ENCODE measurements around the gene TNRC6A.

The TNRC6A gene

DNA sequence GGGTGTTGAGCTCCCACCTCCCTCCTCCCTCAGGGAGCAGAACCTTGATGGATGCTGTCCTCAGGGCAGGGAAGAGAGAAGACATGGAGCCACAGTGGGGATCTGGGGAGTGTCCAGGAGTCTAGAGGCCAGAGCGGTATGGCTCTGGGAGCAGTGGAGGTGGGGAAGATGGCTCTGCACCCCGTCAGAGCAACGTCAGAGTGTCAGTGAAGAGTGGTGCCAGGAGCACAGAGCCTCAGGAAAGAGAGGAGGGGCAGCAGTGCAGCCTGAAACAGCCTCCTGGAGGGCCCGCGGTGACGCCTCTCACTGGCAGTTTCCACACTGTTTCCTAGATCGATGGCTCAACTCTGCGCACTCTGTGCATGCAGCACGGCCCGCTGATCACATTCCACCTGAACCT, 93.1 kb downstream of the TNRC6A start:
- Histone ChIP-seq H3K27ac (ENCODE audit: low read length) (no peak overlapping the region), H3K9ac (ENCODE audit: low read depth, low read length) (no peak overlapping the region), H3K36me3 (ENCODE audit: insufficient read depth, low read depth, low read length) (peaks cover 97% of the 10 kb centered on the region), H3K4me1 (ENCODE audit: insufficient read depth, low read length) (no peaks in the 10 kb centered on the region), H3K27me3 (ENCODE audit: insufficient read depth, low read length) (no peaks in the 10 kb centered on the region), H3K9me3 (ENCODE audit: insufficient read depth, low read depth, low read length) (no peaks in the 10 kb centered on the region), H3K4me3 (ENCODE audit: low read length) (no peak overlapping the region)

DNA sequence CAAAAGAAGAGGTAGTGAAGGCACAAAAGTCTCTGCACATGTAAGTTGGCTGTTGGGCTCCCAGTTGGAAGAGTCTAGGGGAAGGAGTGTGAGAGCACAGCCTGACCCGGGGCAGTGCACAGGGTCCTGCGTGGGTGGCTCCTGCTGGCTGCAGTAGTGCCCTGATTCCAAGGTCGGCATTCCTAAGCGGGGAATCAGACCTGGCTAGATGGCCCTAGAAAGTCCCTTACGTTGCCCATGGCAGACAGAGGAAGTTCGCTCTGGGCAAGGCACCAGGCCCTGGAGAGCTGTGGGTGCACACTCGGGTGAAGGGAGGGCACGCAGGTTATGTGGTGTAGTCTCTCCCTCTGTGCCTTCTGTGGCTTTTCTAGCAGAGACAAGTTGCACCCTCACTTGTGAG, 93.5 kb downstream of the TNRC6A start:
- H3K9ac ChIP-seq (ENCODE audit: low read depth, low read length) = no peak overlapping the region
- peaks cover 94% of the 10 kb centered on the region for H3K36me3 ChIP-seq (ENCODE audit: insufficient read depth, low read depth, low read length)
- H3K27ac ChIP-seq (ENCODE audit: low read length) = no peak overlapping the region

DNA sequence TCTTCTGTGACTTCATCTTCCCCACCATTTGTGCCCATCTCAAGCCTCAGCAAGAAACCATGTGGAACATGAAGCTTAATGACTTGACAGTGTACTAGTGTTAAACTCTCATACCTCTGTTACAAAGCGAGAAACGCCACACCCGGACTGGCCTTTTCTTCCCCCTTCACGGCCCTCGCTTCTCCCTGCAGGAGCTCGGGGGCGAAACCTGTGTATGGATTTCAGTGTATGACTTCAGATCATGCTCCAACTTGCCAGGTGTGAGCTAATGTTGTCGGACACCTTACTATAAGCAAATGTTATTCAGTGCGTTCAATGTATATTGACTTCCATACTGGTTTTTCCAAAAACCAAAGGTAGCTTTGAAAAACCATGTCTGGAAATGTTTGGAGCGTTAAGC, 96.2 kb downstream of the TNRC6A start:
- H3K27ac ChIP-seq (ENCODE audit: low read length) = no peak overlapping the region
- H3K4me1 ChIP-seq (ENCODE audit: insufficient read depth, low read length) = no peaks in the 10 kb centered on the region
- H3K9ac ChIP-seq (ENCODE audit: low read depth, low read length) = no peak overlapping the region
- H3K27me3 ChIP-seq (ENCODE audit: insufficient read depth, low read length) = no peaks in the 10 kb centered on the region
- no peak overlapping the region for H3K4me3 ChIP-seq (ENCODE audit: low read length)
- no peaks in the 10 kb centered on the region for H3K9me3 ChIP-seq (ENCODE audit: insufficient read depth, low read depth, low read length)
- H3K36me3 ChIP-seq (ENCODE audit: insufficient read depth, low read depth, low read length) = peaks cover 67% of the 10 kb centered on the region

More for the DNA sequence above, 93.5 kb downstream of the TNRC6A start:
- Histone ChIP-seq H3K9me3 (ENCODE audit: insufficient read depth, low read depth, low read length) (no peaks in the 10 kb centered on the region), H3K4me1 (ENCODE audit: insufficient read depth, low read length) (no peaks in the 10 kb centered on the region), H3K4me3 (ENCODE audit: low read length) (no peak overlapping the region), H3K27me3 (ENCODE audit: insufficient read depth, low read length) (no peaks in the 10 kb centered on the region)

DNA sequence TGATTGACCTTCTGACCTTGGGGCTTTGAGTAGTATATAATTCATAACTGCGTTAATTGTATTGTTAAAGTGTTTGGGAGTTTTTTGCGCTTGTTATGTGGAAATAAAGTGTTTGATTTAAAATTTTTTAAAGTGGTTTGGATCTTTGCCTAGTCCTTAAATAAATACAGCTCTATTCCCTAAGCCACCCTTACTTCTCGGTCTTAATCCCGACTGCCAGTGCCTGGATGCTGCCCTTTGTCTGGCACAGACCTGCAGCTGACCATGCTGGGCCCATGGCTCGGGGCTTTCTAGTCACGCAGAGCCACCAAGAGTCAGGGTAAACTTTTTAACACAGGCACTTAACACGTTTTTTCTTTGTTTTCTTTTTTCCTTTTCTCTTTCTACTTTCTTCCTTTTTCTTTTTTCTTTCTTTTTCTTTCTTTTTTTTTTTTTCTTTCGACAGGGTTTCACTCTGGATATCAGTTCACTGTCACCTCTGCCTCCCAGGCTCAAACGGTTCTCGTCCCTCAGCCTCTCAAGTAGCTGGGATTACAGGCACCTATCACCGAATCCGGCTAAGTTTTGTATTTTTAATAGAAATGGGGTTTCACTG, 96.7 kb downstream of the TNRC6A start:
- Histone ChIP-seq H3K36me3 (ENCODE audit: insufficient read depth, low read depth, low read length) (peaks cover 62% of the 10 kb centered on the region), H3K4me3 (ENCODE audit: low read length) (no peak overlapping the region), H3K4me1 (ENCODE audit: insufficient read depth, low read length) (no peaks in the 10 kb centered on the region), H3K9me3 (ENCODE audit: insufficient read depth, low read depth, low read length) (no peaks in the 10 kb centered on the region), H3K27ac (ENCODE audit: low read length) (no peak overlapping the region), H3K9ac (ENCODE audit: low read depth, low read length) (no peak overlapping the region), H3K27me3 (ENCODE audit: insufficient read depth, low read length) (no peaks in the 10 kb centered on the region)

DNA sequence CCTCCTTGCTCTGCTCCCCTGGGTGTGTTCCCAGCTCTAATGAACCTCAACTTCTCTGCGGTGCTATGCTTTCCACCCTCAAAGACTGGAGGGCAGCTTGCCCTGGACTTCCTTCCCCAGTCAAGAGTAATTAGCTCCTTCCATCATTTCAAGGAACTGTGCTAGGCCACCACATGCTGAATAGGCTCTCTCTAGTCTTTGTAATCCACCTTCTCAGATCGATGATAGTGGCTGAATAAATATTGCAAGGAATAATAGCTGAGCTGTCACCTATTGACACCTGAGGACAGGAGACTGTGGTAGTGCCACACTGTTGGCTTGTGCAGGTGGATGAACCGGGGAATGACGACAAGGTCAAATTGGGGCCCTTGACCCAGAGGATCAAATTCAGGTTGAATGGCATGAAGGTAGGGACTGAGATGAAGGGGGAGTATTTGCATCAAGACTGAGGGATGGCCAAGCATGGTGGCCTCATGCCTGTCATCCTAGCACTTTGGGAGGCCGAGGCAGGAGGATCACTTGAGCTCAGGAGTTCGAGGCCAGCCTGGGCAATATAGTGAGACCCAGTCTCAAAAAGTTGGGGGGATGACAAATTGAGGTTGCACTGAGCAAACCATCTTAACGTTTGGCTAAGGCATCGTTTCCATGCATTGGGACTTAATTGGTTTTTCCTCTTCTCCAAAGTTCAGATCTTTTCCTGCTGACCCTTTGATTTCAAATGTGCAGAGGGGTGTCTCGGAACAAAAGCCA, 97.5 kb downstream of the TNRC6A start:
- Histone ChIP-seq H3K9ac (ENCODE audit: low read depth, low read length) (no peak overlapping the region), H3K36me3 (ENCODE audit: insufficient read depth, low read depth, low read length) (peaks cover 54% of the 10 kb centered on the region), H3K27ac (ENCODE audit: low read length) (no peak overlapping the region)

DNA sequence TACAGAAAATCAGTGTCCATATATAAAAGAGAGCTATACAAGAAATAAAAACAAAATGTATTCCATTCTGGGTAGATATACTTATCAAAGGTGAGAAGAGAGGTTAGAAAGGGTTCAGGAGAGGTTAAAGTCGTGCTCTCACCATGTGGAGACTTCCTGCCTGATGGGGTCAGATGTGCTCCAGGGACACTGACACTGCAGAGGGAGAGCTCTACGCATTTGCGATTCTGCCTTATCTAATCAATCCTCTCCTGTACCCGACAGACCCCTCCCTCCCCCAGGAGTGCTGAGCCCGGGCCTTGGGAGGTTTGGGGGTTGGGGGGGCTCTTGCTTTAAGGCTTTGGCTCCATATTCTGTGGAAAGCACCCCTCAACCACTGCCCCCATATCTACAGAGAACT, 99.7 kb downstream of the TNRC6A start:
- Histone ChIP-seq H3K4me3 (ENCODE audit: low read length) (no peak overlapping the region), H3K36me3 (ENCODE audit: insufficient read depth, low read depth, low read length) (peaks cover 34% of the 10 kb centered on the region), H3K27ac (ENCODE audit: low read length) (no peak overlapping the region), H3K4me1 (ENCODE audit: insufficient read depth, low read length) (no peaks in the 10 kb centered on the region), H3K9ac (ENCODE audit: low read depth, low read length) (no peak overlapping the region), H3K27me3 (ENCODE audit: insufficient read depth, low read length) (no peaks in the 10 kb centered on the region), H3K9me3 (ENCODE audit: insufficient read depth, low read depth, low read length) (no peaks in the 10 kb centered on the region)

More for the DNA sequence above, 97.5 kb downstream of the TNRC6A start:
- no peaks in the 10 kb centered on the region for H3K9me3 ChIP-seq (ENCODE audit: insufficient read depth, low read depth, low read length)
- H3K4me1 ChIP-seq (ENCODE audit: insufficient read depth, low read length) = no peaks in the 10 kb centered on the region
- no peak overlapping the region for H3K4me3 ChIP-seq (ENCODE audit: low read length)
- H3K27me3 ChIP-seq (ENCODE audit: insufficient read depth, low read length) = no peaks in the 10 kb centered on the region

DNA sequence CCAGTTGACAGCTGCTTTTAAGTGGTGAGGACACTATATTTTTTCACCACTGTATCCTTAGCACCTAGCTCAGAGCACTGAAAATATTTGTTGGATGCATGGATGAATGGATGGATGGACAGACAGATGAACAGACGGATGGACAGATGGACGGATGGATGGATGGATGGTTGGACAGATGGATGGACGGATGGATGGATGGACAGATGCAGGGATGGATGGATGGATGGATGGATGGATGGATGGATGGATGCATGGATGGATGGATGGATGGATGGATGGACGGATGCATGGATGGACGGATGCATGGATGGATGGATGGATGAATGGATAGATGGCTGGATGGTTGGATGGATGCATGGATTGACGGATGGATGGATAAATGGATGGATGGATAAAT, 103.9 kb downstream of the TNRC6A start:
- Histone ChIP-seq H3K9ac (ENCODE audit: low read depth, low read length) (no peak overlapping the region), H3K27ac (ENCODE audit: low read length) (no peak overlapping the region), H3K36me3 (ENCODE audit: insufficient read depth, low read depth, low read length) (no peaks in the 10 kb centered on the region), H3K4me3 (ENCODE audit: low read length) (no peak overlapping the region), H3K27me3 (ENCODE audit: insufficient read depth, low read length) (no peaks in the 10 kb centered on the region), H3K4me1 (ENCODE audit: insufficient read depth, low read length) (no peaks in the 10 kb centered on the region), H3K9me3 (ENCODE audit: insufficient read depth, low read depth, low read length) (no peaks in the 10 kb centered on the region)

DNA sequence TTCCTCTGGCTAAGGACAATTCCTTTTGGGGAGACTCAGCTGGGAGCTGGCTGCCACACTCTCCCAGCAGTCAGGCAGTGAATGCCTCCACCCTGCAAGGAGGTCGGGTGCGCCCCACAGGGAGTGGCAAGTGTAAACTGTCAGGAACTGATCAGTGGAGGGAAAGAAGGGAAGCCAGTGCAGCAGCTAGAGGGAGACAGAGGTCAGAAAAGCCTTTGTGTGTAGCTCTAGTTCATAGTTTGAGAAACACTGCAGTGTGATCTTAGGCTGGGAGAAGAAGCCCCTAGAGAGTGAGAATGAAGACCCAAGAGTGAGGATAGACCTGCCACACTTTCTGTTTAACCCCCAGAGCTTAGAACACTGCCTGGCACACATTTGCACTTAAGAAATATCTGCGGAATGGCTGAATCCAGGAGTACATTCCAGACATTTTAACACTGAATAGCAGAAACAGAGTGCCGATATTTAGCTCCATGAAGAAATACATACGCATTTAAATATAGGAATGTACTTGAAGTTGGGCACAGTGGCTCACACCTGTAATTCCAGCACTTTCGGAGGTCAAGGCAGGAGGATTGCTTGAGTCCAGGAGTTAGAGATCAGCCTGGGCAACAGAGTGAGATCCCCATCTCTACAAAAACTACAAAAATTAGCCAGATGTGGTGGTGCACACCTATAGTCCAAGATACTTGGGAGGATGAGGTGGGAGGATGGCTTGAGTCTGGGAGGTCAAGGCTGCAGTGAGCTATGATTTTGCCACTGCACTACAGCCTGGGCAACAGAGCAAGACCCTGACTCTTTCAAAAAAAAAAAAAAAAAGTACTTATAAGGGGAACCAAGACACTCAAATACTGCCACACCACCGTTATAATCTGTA, 105.2 kb downstream of the TNRC6A start:
- H3K9ac ChIP-seq (ENCODE audit: low read depth, low read length) = no peak overlapping the region
- no peaks in the 10 kb centered on the region for H3K27me3 ChIP-seq (ENCODE audit: insufficient read depth, low read length)
- H3K36me3 ChIP-seq (ENCODE audit: insufficient read depth, low read depth, low read length) = no peaks in the 10 kb centered on the region
- no peaks in the 10 kb centered on the region for H3K4me1 ChIP-seq (ENCODE audit: insufficient read depth, low read length)
- H3K27ac ChIP-seq (ENCODE audit: low read length) = no peak overlapping the region
- no peaks in the 10 kb centered on the region for H3K9me3 ChIP-seq (ENCODE audit: insufficient read depth, low read depth, low read length)
- no peak overlapping the region for H3K4me3 ChIP-seq (ENCODE audit: low read length)

DNA sequence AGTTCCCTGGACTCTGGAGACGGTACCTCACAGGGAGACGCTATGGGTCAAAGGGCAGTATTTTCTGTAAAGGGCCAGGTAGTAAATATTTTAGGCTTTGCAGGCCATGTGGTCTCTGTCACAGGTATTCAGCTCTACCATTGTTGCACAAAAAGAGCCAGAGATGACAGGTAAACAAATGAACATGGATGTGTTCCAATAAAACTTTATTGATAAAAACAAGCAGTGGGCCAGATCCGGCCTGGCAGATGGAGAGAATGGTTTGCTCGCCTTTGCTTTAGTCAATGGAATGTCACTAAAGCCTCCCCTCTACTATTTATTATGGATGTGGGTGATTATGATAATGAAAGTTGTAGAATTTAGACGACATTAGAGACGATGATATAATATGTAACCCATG, 107.4 kb downstream of the TNRC6A start:
- H3K27ac ChIP-seq (ENCODE audit: low read length) = no peak overlapping the region
- H3K4me3 ChIP-seq (ENCODE audit: low read length) = no peak overlapping the region
- no peak overlapping the region for H3K9ac ChIP-seq (ENCODE audit: low read depth, low read length)
- no peaks in the 10 kb centered on the region for H3K4me1 ChIP-seq (ENCODE audit: insufficient read depth, low read length)
- H3K9me3 ChIP-seq (ENCODE audit: insufficient read depth, low read depth, low read length) = no peaks in the 10 kb centered on the region
- no peaks in the 10 kb centered on the region for H3K36me3 ChIP-seq (ENCODE audit: insufficient read depth, low read depth, low read length)
- no peaks in the 10 kb centered on the region for H3K27me3 ChIP-seq (ENCODE audit: insufficient read depth, low read length)

DNA sequence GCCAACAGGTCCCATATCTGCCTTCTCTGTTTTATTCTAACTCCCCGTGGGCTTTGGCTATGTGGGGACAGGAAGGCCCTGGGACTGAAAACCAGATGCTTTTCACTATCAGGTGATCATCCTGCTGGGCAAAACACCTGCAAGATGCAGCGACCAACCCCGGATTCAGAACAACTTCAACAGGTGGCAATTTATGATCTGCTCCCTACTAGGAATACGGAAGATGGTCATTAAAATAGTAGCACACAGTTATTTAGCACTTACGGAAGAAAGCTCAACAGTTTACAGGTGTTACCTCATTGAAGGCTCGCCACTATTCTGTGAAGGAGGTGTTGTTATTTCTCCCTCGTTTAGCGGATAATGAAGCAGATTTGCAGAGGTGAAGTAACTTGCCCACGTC, 108.5 kb downstream of the TNRC6A start:
- Histone ChIP-seq H3K27ac (ENCODE audit: low read length) (no peak overlapping the region), H3K4me1 (ENCODE audit: insufficient read depth, low read length) (no peaks in the 10 kb centered on the region), H3K9ac (ENCODE audit: low read depth, low read length) (no peak overlapping the region), H3K9me3 (ENCODE audit: insufficient read depth, low read depth, low read length) (no peaks in the 10 kb centered on the region), H3K36me3 (ENCODE audit: insufficient read depth, low read depth, low read length) (no peaks in the 10 kb centered on the region), H3K27me3 (ENCODE audit: insufficient read depth, low read length) (no peaks in the 10 kb centered on the region), H3K4me3 (ENCODE audit: low read length) (no peak overlapping the region)

DNA sequence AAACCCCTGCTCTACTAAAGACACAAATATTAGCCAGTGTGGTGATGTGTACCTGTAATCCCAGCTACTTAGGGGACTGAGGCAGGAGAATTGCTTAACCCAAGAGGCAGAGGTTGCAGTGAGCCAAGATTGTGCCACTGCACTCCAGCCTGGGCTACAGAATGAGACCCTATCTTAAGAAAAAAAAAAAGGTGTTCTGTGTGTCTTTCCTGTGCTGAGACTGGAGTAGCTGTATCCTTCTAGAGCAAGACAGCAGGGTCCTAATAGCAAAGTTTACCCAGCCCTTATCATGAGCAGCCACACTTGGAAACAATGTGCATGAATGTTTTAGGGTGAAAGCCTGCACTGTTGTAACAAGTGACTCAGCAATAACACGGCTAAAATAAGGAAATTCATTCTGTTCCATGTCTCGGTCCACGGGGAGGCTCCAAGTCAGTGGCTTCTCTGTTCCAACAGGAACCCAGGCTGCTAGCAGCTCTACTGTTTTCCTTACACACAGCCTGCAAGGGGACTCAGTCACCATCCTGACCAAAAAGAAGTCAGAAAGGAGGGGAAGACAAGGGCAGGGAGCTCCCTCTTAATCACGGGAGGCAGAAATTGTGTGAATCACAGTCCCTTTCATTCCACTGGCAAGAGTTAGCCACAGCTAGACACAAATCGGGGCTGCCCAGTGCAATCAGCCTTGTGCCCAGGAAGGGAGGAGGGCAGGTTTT, 109.3 kb downstream of the TNRC6A start:
- H3K27me3 ChIP-seq (ENCODE audit: insufficient read depth, low read length) = no peaks in the 10 kb centered on the region
- no peak overlapping the region for H3K9ac ChIP-seq (ENCODE audit: low read depth, low read length)
- no peaks in the 10 kb centered on the region for H3K4me1 ChIP-seq (ENCODE audit: insufficient read depth, low read length)
- H3K36me3 ChIP-seq (ENCODE audit: insufficient read depth, low read depth, low read length) = no peaks in the 10 kb centered on the region
- H3K9me3 ChIP-seq (ENCODE audit: insufficient read depth, low read depth, low read length) = no peaks in the 10 kb centered on the region
- H3K4me3 ChIP-seq (ENCODE audit: low read length) = no peak overlapping the region
- no peak overlapping the region for H3K27ac ChIP-seq (ENCODE audit: low read length)

Measured in iPS-20b (cell line).